DMS 273 treated with DMSO at 0.1 percent for 48 hours (cell line): Measurements from ENCODE around the gene CCSER2.
"Not testable (repeated sequence)": the region's sequence is repeated elsewhere in the genome, so short reads cannot be mapped to it uniquely, and the experiment has no call there.

Experiments used
- DNase-seq: peaks from one replicate; lab custom pipeline; 2025; lab: John Stamatoyannopoulos, UW

Gene CCSER2

DNA sequence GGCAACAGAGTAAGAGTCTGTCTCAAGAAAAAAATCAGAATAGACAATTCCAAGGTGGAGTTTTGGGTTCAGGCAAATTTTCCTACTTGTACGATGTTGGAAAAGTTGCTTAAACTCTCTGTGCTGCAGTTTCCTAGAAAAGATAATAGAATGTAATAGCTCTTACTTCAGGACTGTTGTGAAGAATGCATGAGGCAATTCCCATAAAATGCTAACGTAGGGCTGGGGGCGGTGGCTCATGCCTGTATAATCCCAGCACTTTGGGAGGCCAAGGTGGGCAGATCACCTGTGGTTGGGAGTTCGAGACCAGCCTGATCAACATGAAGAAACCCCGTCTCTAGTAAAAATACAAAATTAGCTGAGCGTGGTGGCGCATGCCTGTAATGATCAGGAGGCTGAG lies 121.0 kb downstream of the CCSER2 start:
- not testable (repeated sequence) for DNase-seq

DNA sequence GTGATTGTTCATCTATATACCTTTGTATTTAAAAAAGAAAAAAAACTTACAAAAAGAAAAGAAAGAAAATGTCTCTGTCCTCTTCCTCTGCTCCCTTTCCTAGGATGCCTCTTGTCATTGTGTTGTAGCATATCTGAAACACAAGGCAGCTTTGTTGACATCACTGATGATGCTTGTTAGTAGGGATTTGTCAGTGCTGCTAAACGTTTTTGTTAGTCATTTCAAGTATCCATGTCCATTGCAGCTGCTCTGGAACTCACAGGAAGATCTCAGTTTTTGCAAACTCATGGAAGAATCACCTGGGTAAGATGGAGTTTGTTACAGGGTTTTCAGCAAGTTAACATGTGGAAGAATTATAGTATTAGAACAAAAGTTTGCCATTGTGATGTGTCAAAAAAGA lies 123.6 kb downstream of the CCSER2 start:
- no peak for DNase-seq

DNA sequence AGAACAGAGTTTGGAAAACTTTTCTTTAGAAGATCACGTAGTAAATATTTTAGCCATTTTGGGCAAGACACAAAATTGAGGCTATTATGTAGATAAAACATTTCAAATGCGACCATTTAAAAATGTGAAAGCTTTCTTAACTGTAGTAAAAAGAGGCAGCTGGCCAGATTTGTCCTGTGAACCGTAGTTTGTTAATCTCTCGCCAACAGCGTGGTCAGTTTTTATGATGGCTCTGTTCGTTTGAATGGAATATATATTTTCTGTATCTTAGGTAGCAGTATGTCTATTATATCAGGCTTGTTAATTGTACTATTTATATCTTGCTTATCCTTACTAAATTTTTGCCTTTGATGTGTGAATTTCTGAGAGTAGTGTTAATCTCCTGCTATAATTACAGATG lies 124.9 kb downstream of the CCSER2 start:
- no peak for DNase-seq

DNA sequence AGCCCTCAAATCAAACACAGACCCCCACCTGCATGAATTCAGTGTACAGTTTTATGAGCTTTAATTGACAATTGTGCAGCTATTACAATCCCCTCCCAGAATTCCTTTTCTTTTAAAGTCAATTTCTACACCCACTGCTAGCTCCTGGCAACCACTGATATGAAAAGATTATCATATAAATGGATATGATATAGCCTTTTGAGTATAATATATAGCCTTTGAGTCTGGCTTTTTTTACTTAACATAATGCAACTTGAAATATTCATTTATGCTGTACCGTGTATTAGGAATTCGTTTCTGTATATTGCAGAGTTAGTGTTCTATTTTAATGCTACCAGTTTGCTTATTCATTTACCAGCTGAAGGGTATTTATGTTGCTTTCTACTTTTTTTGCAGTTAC lies 127.7 kb downstream of the CCSER2 start:
- no peak for DNase-seq

DNA sequence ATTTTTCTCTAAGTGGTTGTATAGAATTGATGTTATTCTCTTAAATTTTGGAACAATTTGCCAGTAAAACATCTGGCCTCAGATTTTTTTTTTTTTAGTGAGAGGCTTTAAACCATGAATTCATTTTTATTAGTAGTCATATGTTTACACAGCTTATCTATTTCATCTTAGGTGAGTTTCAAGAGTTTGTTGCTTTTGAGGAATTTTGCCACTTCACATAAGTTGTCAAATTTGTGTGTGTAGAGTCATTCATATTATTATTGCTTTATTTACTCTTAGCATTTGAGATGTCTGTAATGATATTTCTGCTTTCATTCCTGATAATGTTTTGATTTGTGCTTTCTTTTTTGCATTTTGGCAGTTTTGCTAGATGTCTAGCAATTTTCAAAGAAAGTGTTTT lies 132.1 kb downstream of the CCSER2 start:
- DNase-seq, result no peak

DNA sequence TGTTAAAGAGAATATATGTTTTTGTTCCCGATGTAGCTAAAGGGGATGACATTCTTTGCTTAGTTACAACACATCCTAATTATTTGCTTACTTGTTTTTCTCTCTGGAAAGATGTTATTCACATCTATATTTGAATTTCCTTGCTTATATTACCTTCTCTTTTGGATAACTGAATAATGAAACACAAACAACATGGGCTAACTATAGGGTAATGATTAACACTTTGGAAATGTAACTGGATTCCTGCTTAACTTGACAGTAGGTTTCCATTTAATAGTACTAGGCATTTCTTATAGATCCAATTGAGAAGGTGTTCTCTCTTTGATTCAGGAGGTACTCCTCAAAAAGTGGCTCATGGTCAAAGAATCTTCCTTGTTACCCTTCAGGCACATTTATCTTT lies 141.1 kb downstream of the CCSER2 start:
- DNase-seq, result no peak

DNA sequence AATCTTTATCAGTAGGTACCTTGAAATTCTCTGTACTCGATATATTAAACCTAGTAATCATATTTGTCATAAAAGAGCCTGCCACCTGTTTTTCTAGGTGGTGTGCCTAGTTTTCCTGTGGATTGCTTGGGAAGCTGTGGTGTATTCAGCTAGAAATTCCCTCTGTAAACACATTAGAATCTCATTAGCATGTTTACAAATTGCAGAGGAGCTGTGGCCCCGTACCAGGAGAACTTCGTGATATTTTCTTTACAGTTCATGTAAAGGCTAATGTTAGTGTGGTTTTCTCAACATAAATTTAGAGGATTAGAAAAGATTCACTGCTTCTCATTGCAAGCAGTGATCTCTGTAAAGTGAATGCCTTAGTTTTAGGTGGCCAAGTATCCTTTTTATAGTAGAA lies 144.7 kb downstream of the CCSER2 start:
- DNase-seq, result no peak

DNA sequence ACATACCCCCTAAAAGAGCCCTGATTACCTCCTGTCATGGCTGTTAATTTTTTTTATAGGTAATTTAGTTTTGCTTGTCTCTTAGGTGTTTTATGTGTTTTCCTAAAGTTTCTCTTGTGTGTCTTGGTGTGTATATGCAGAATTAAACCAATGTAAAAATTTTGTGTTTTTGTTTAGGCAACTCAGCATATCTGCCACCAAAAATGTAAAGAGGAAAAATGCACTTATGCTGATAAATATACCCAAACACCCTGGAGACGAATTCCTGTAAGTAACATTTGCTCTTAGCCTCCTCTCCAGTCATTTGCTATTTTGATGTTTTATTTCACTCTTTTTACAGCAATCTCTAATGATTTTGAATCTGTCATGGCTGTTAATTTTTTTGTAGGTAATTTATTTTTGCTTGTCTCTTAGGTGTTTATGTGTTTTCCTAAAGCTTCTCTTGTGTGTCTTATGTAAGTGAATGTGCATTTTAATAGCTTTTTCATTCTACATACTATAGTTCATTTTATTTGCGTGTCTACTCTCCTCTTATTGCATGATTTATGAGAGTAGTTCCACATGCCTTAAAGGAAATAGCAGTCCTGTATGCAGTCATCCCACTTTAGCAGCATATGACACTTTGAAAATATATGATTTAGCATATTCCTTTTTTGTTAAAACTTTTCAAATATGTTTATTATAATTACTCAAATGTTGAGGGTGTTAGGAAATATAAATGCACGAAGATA lies 149.2 kb downstream of the CCSER2 start:
- no peak for DNase-seq

DNA sequence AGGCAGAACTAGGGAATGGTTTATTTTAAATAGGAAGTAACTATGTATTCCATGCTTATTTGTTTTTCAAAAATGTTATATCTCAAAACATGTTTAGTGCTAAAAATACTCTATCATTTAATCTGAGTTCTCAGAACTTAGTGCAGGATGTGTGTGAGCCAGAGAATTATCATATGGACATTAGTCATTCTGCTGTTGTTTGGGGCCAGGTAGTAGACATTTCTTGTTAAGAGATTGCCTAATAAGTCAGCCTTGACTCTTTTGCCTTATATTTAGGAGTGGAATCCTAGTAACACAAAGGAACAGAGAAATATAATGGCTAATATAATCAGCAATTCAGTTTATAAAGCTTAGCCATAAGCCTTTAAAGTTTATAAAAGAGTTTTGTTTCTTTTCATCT lies 149.8 kb downstream of the CCSER2 start:
- DNase-seq, result no peak

DNA sequence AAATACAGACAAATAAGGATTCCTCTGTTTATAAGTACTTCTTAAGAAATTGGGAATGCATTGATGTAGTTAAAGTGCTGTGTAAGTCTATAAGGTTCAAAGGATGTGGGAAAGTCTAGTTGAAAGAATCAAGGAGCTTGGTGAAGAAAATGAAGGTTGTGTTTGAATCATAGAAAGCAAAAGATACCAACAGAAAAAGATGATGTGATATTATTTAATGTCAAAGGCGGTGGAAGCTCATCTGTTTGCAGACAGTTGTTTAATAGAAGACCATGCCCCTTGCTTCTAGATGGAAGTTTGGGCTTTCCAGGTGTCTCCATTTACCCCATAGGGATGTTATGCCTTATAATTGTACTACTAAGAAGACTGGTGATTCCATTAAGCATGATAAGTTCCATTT lies 150.3 kb downstream of the CCSER2 start:
- no peak for DNase-seq

DNA sequence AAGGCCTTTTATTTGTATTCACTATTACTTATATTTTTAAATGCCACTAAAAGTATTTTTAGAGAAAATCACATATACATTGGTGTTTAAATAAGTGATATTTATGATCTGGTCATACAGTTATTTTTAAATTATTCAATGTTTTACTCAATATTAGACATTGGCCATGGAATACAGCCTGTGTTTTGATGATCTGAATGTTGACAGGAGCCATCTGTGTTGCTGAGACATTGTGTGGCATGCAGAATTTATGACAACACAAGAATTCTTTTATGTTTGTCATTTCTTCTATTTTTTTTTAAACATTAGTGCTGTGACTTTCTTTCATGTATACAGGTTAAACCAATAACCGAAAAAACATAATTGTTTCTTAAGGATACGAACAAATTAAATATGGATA lies 156.2 kb downstream of the CCSER2 start:
- no peak for DNase-seq

DNA sequence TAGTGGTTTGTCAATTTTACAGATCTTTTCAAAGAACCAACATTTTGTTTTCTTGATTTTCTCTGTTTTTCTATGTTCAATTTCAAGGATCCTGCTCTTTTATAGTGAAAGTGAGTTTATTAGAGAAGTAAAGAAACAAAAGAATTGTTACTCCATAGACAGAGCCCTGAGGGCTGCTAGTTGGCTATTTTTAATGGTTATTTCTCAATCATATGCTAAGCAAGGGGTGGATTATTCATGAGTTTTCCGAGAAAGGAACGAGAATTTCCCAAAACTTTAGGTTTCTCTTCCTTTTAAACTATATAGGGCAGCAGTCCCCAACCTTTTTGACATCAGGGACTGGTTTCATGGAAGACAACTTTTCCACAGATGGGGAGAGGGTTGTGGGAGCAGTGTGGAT lies 165.0 kb downstream of the CCSER2 start:
- no peak for DNase-seq

DNA sequence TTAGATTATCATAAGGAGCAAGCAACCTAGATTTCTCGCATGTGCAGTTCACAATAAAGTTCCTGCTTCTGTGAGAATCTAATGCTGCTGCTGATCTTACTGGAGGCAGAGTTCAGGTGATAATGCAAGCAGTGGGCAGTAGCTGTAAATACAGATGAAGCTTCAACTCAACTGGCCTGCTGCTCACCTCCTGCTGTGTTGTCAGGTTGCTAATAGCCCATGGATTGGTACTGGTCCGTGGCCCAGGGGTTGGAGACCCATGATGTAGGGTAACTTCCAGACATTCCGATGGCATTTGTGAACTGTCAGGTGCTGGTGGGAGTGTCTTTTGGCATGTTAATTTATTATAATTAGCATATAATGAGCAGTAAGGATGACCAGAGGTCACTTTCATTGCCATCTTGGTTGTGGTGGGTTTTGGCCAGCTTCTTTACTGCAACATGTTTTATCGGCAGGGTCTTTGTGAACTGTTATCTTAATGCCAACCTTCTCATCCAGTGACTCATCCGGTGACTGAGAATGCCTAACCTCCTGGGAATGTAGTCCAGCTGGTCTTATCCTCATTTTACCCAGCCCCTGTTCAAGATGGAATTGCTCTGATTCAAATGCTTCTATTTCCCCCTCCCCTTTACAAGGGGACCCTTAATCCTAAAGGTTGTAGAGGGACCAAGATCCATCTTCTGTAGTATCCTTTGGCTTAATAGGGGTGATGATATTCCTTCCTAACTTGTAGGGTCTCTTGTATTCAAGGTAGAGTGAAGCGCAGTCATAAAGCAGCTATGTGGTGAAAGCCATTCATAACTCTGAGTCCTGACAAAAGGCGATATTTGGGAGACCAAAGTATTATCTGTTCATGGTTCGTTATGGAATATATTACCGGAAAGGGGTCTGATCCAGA lies 165.8 kb downstream of the CCSER2 start:
- no peak for DNase-seq

DNA sequence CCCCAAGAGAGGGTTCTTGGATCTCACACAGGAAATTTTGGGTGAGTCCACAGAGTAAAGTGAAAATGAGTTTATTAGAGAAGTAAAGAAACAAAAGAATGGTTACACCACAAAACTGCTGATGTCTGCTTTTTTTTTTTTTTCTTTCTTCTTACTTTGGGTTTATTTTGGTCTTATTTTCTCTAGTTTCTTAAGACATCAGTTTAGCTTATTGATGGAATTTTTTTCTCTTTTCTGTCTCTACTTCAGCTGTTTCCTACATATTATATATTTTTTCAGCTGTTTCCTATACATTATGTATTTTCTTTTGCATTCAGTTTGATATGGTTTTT lies 166.4 kb downstream of the CCSER2 start:
- DNase-seq, result no peak

DNA sequence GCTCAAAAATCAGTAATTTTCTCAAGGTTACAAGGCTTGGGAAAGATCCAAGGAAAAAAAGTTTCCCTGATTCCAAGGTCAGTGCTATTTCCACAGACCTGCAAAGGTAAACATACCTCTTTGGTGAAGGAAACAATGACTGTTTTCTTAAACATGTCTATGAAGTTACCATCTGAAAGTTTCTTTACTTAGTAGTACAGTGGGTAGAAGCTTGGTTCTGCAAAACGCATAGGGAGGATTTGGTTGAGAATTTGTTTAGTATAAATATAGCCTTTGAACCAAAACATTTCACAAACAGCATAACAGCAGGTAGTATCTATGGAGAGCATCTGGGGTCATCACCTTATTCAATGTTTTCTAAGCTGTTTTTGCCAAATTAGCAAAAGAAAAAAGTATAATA lies 169.6 kb downstream of the CCSER2 start:
- DNase-seq, result no peak

DNA sequence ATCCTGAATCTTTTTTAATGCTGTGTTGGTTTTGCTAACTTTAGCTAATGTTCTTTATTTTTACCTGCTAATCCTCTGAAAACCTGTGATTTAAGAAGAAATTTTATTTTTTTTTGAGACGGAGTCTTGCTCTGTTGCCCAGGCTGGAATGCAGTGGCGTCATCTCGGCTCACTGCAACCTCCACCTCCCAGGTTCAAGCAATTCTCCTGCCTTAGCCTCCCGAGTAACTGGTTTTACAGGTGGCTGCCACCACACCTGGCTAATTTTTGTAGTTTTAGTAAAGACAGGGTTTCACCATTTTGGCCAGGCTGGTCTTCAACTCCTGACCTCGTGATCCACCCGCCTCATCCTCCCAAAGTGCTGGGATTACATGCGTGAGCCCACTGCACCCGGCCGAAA lies 170.7 kb downstream of the CCSER2 start:
- DNase-seq, result not testable (repeated sequence)

DNA sequence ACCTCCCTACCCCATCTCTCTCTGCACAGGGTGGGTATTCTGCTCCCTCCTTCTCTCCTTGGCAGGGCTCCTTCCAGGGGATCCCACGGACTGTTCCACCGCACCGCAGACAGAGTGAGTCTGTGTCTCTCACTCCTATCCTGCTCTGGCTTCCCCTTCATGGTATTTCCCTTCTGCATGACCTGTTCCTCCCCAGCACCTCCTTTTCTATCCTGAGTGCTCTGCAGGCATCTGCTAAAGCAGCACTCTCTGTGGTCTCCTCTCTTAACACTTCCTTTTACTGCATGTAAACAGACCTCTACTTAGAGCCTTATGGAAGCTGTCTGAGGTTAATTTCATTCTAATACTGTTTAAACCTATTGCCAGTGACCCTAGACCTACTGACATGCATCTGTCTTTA lies 171.5 kb downstream of the CCSER2 start:
- DNase-seq, result no peak

DNA sequence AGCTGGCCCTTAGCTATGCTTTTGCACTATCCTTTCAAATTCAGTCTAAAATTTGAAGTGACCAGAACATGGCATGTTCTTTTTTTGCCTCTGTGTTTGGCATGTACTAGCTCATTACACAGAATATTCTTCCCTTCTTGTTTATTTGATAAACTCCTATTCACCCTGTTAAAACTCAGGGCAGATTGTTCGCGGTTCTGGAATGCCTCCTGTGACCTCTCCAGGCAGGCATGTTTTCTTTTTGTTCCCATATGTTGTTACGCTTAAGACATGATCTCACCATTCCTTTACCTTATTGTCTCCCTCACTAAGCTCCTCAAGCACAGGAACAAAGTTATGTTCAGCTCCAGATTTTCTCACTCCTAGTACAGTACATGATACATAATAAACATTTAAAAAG lies 181.7 kb downstream of the CCSER2 start:
- no peak for DNase-seq

DNA sequence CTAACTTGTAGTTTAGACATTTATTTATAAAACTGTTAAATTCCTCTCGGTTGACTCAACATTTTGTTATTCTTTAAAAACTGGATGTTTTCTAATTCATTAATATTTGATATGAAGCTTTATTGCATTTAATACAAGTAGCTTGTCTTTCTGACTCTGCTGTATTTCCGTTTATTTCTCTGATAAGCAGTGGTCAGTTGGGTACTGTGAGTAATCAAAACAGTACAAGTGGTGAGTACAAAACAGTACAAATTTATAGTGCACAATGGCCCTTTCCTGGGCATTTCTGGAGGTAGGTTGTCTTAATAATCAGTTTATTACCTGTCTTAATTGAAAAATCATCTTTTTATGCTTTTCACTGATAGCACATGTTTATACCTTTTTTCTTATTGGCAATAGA lies 182.7 kb downstream of the CCSER2 start:
- DNase-seq, result no peak

DNA sequence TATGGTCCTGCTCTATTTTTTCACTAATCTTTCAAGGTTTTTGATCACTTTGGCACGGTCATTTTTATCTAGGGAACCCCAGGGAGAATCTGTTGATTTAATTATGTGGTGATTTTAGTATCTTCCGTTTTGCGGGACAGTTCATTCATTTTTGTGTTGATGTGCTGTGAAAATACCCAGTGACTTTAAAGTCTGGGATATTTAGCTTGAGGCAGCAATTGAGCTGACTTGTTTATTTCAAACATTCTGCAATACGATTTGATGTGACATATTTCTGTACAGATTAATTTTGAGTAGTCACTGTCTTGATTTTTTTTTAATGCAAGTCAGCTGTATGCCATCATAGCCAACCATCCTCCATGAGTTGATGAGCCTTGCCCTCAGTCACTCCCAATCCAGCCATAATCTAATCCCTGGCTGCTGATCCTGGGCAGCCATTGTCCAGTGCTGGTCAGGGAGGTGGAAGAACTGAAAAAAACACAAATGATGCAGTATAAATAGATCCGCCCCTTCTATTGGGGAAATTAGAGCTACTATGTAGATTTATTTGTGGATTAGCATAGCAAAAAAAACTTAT lies 183.4 kb downstream of the CCSER2 start:
- no peak for DNase-seq

DNA sequence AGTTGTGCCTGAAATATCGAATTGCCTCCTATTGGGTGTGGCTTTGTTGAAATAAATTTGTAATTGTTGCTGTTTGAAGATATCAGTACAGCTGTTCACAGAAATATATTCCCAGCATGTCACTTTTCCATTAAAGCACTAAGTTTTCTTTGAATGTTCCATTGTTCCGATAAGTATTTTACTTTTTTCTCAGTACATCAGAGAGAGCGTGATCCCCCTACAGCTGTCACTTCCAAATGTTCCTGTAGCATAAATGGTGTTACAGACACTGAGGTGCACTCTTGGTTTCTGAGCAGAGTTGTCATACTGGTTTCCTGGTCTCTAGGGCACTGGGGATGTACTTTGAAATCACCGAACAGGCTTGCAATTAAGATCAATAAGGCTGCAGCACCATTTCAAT lies 189.2 kb downstream of the CCSER2 start:
- DNase-seq, result no peak

DNA sequence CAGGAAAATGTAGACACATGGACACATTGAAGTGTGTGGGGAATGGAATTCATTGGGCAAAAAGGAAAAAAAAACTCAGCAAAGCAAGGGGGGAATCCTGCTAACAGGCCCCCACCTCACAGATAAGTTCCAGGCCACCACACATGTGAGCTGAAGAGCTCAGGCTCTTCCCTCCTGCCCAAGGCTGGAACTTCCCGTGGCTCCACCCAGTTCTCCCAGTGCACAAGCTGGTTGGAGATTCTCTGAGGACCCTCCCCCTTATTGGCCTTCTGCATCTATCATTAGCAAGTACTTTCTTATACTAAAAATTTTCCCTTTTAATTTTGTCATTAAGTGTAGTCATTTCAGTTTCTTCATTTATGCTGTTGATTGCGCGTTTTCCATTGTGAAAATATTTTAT lies 190.8 kb downstream of the CCSER2 start:
- DNase-seq, result no peak

DNA sequence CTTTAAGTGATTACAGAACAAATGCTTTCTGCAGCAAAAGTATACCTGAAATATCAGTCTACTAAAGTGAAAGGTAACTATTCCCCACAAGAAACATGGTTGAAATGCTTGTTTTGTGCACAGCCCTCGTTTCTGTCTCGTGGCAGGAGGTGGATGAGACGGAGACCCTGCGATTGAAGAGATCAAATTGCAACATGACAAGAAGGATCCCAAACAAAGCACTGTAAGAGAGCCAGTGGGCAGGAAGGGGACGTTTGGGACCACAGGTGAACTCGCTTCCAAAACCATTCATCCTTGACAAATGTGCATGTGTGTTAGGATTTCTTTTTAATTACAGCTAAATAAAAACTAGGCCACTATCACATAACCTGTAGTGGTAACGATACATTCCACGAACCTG lies 192.6 kb downstream of the CCSER2 start:
- DNase-seq, result no peak
